HL-60 (cell line): ENCODE results near the gene RHOT2.

Experiments
- DNase-seq, 2 experiments: peaks; one replicate each; pipeline ENCODE4 v3.0.0-alpha.2; 2010 to 2020; ENCODE audit warnings: low read depth in 1 of 2, low spot score in 1 of 2
- H3K27ac ChIP-seq: fragments of 250-450 bp; sonication (Bioruptor Pico); replicated peaks from 2 replicates; pipeline ENCODE4 v1.5.1; 2020; ENCODE audit warnings: mild to moderate bottlenecking, moderate library complexity
- H3K27me3 ChIP-seq: fragments of 250-450 bp; sonication (Bioruptor Pico); 2 replicates; pipeline ENCODE4 v1.5.1; 2021; ENCODE audit warnings: mild to moderate bottlenecking, moderate library complexity; ENCODE audit not compliant: insufficient read depth, poor library complexity, severe bottlenecking
- H3K4me3 ChIP-seq: replicated peaks from 2 replicates; pipeline ENCODE4 v1.5.1; 2011; ENCODE audit warnings: mild to moderate bottlenecking, control low read depth, low read length; ENCODE audit not compliant: insufficient read depth
- CTCF ChIP-seq: IDR thresholded peaks from one replicate; pipeline ENCODE4 v1.5.1; 2011; ENCODE audit warnings: low read length, control low read depth, inconsistent platforms; ENCODE audit not compliant: insufficient read depth
- GABPA ChIP-seq: IDR thresholded peaks from 2 replicates; pipeline ENCODE4 v1.6.1; 2012; ENCODE audit warnings: low read depth
- POLR2AphosphoS5 ChIP-seq: IDR thresholded peaks from 2 replicates; pipeline ENCODE4 v1.6.1; 2012; ENCODE audit warnings: low read depth
- REST ChIP-seq: IDR thresholded peaks from 2 replicates; pipeline ENCODE4 v1.6.1; 2012; ENCODE audit warnings: low read depth; ENCODE audit not compliant: insufficient replicate concordance
- SPI1 ChIP-seq: IDR thresholded peaks from 2 replicates; pipeline ENCODE4 v1.6.1; 2012; ENCODE audit warnings: low read depth, mild to moderate bottlenecking, borderline replicate concordance

RHOT2 gene

GRCh38 chr16:628321-629061 lies 39.4 kb upstream of the RHOT2 start:
- no peak overlapping the region for H3K27ac ChIP-seq
- TF ChIP-seq REST (no peak), CTCF (no peak), POLR2AphosphoS5 (no peak), SPI1 (no peak), GABPA (no peak)
- H3K4me3 ChIP-seq = no peak overlapping the region
- H3K27me3 ChIP-seq = no peaks in the 10 kb centered on the region
- DNase-seq = no peak

GRCh38 chr16:629185-629832 lies 38.6 kb upstream of the RHOT2 start:
- Histone ChIP-seq H3K4me3 (no peak overlapping the region), H3K27me3 (no peaks in the 10 kb centered on the region), H3K27ac (no peak overlapping the region)
- TF ChIP-seq POLR2AphosphoS5 = no peak
- TF ChIP-seq SPI1 = no peak
- TF ChIP-seq GABPA = no peak
- TF ChIP-seq CTCF = no peak
- TF ChIP-seq REST = no peak
- no peak for DNase-seq

GRCh38 chr16:629833-630248 lies 38.1 kb upstream of the RHOT2 start:
- Histone ChIP-seq H3K4me3 (no peak overlapping the region), H3K27me3 (no peaks in the 10 kb centered on the region), H3K27ac (no peak overlapping the region)
- TF ChIP-seq REST (no peak), POLR2AphosphoS5 (no peak), SPI1 (no peak), CTCF (no peak), GABPA (no peak)
- DNase-seq = no peak
